GM12874 (cell line): ENCODE measurements around the gene SAMD11.

Source experiments
- TF ChIP-seq, protein P1 (sequence below): IDR thresholded peaks from 2 replicates; pipeline ENCODE4 v1.5.1; 2011; ENCODE audit warnings: low read depth, mild to moderate bottlenecking, control low read depth, low read length, moderate library complexity; ENCODE audit not compliant: insufficient read depth

Gene SAMD11

DNA sequence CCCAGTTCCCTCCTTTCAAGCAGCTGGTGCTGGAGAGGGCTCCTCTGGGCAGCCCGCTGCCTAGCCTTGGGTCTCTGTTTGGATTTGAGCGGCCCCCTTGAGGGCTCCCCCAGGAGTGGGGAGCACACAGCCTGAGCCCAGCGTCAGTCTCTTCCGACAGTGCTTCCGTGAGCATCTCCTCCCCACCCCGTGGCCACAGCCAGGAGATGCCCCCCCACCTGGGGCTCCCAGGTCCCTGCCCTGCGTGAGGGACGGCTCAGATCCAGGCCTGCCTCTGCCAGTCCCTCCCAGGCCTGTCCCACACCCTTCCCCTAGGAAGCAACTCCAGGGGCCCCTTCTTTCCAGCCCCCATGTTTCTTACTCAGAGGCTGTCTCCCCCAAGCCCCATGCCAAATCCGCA is 3.5 kb downstream of the SAMD11 start:
- TF ChIP-seq, protein P1, sequence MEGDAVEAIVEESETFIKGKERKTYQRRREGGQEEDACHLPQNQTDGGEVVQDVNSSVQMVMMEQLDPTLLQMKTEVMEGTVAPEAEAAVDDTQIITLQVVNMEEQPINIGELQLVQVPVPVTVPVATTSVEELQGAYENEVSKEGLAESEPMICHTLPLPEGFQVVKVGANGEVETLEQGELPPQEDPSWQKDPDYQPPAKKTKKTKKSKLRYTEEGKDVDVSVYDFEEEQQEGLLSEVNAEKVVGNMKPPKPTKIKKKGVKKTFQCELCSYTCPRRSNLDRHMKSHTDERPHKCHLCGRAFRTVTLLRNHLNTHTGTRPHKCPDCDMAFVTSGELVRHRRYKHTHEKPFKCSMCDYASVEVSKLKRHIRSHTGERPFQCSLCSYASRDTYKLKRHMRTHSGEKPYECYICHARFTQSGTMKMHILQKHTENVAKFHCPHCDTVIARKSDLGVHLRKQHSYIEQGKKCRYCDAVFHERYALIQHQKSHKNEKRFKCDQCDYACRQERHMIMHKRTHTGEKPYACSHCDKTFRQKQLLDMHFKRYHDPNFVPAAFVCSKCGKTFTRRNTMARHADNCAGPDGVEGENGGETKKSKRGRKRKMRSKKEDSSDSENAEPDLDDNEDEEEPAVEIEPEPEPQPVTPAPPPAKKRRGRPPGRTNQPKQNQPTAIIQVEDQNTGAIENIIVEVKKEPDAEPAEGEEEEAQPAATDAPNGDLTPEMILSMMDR = no peak

DNA sequence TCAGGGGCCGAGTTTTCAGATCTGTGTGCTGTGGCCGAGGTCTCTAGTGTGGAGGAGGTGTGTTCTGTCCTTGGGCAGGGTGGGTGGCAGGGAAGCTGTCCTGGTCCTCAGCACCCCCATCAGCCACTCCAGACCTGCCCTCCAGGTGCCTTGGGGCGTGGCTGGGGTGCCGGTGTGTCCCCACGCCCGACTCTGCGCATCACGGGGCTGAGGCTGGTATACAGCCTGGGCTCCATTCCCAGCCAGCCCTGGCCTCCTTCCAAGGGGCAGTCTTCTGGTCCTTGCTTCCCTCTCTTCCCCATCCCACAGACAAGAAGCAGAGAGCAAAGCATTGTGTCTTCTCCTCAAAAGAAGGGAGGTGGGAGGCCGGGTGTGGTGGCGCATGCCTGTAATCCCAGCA is 4.0 kb downstream of the SAMD11 start:
- TF ChIP-seq, protein P1 = no peak

DNA sequence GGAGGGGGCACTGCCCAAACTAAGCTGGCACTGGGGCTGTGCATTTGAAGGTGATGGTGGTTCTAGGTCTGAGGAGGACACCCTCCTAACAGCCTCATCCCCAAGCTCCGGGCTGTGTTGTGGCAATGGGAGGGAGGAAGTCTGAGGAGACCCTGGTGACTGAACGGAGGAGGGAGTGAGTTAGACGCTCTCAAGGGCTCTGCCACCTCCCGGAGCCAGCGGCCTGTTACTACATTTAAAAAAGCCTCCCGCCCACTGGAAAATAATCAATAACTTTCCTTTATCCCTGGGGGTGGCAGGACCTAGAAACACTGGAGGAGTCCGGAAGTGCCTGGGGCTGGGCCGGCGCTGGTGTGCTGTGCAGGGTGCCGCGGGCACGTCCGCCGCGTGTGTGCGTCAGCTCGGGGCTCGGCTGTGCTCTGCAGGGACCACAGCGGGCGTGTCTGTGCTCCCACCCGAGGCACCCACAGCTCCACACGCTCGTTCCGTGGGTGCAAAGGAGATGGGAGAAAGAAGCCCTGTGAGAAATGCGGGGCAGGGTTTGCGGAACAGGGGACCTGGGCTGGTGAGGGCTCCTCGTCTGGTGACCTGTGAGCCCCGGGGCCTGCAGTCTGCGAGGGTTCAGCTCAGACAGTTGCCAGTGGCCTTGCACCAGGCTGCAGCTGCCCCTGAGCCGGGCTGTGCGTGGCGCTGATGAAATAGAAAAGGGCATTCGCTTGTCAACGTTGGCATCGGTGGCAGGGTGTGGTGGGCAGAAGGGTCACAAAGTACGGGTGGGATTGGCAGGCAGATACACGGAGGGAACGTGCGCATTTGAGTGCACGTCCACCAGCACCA is 5.3 kb downstream of the SAMD11 start:
- TF ChIP-seq, protein P1 = no peak

DNA sequence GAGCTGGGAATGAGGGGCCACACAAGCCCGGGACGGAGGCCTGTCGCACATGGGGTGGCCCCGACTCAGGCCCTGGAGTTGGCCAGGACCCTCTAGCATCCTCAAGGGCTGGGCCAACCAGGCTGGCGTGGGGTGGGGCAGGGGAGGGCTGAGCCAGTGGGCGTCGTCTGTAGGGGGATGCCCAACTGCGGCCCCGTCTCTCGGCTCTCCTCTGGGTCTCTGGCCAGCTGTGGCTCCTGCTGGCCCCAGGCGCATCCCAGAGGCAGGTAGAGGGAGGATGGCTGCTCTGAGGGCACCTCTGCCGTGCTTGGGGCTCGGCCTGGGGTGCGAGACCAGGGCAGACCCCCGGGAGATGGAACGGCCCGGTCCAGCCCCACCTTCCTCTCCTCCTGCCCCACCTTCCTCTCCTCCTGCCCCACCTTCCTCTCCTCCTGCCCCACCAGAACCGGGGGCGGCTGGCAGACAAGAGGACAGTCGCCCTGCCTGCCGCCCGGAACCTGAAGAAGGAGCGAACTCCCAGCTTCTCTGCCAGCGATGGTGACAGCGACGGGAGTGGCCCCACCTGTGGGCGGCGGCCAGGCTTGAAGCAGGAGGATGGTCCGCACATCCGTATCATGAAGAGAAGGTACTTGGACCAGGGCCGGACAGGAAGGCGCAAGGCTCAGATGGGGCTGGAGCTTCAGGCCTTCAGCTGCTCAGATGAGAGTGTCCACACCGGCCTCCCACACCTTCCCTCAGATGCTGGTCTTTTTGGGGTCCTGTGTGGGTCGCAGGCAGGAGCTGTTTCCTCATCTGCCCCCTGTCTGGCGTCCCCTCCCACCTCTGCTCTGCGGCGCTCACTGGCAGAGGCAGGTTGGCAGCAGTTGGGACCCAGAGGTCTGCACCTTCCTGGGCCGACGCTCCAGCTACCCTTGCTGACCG is 6.2 kb downstream of the SAMD11 start:
- TF ChIP-seq, protein P1 = no peak

DNA sequence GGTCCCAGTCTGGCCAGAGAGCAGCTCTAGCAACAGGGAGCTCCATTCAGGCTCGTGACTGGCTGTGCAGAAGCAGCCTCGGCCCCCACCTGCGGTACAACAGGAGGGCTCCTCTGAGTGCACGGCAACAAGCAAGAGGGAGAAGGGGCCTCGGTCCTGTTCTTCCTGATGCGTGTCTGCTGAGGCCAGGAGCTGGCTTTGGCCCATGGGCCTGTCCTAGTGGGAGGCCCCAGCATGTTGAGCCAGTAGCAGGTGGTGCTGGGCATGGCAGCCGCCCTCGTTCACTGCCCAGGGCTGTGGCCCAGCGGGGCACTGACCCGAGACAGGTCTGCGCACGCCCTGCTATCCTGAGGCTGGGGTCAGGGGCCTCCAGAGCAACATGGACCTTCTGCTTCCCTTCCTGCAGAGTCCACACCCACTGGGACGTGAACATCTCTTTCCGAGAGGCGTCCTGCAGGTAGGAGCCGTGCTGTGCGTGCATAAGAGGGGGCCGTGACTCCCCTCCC is 7.0 kb downstream of the SAMD11 start:
- TF ChIP-seq, protein P1 = no peak

DNA sequence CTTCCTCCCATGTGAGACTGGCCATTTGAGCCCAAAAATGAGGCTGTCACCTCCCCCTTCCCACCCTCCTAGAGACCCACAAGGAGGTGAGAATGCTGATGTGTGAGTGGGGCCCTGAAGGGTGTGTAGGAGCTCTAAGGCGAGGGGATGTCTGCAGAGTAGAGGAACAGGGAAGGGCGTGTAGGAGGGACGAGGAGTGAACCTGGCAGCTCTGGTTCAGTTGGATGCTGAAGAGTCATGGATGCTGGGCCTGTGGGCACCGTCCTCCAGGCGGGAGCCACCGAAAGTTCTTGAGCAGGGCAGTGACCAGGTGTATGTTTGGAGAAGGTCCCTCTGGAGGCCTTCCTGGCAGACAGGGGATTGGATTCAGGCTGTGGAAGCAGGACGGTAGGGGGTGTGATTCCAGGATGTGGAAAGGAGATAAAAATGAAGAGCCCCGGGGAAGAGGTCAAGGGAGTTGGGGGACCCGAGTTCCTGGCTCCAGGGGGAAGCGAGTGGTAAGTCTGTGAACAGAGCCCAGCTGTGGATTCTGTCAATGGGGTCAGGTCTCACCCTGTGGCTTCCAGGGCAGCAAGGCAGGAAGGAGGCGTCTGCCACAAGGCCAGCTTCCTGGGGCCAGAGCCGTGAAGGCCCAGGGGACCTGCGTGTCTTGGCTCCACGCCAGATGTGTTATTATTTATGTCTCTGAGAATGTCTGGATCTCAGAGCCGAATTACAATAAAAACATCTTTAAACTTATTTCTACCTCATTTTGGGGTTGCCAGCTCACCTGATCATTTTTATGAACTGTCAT is 7.9 kb downstream of the SAMD11 start:
- TF ChIP-seq, protein P1 = no peak
